Globus pallidus (tissue), 1 donor: Measurements from ENCODE around the gene MED28.

ENCODE experiments used
- DNase-seq: peaks from one replicate; pipeline ENCODE4 v3.0.0-alpha.2; 2015; ENCODE audit warnings: low spot score

MED28 gene

GRCh38 chr4:17667253-17667652, 52.8 kb downstream of the MED28 start:
- no peak for DNase-seq

GRCh38 chr4:17667653-17668201, 53.3 kb downstream of the MED28 start:
- no peak for DNase-seq

- DNase-seq = no peak
Measured at GRCh38 chr4:17670423-17670822, 56.0 kb downstream of the MED28 start.

- no peak for DNase-seq
Measured at GRCh38 chr4:17680559-17681280, 66.3 kb downstream of the MED28 start.

GRCh38 chr4:17681281-17682221, 67.1 kb downstream of the MED28 start:
- DNase-seq = no peak

- no peak for DNase-seq
Measured at GRCh38 chr4:17682222-17682566, 67.8 kb downstream of the MED28 start.
